ENCODE data around the gene MICU2.
"Not testable (repeated sequence)": the region's sequence is repeated elsewhere in the genome, so short reads cannot be mapped to it uniquely, and the experiment has no call there.

Gene MICU2

DNA sequence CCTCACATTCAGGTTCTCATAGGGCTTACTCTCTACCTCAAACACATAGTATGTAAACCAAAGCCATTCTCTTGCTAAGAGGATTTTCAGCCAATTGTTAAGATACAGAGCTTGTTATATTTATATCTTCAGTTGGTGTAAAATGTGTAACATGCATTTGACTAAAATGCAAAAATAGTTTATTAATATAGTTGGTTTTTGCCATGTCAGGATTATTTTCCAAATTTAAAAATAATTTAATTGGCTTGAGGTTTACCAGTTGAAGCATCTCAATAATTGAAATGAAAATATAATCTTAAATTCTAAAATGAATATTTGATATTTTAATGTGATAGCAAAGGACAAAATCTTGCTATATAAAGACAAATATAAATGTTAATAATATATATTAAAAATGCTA, 7.2 kb downstream of the MICU2 start:
- H3K4me1 ChIP-seq (ENCODE audit: control insufficient read depth, insufficient read depth, low read depth, low read length) = no peaks in the 10 kb centered on the region
- H2BK12ac ChIP-seq (ENCODE audit: low read length in 2 of 2) = no peak overlapping the region
- H3K27me3 ChIP-seq (ENCODE audit: control insufficient read depth in 1 of 2, insufficient read depth in 1 of 2, low read length in 2 of 2) = no peaks in the 10 kb centered on the region
- H2BK5ac ChIP-seq (ENCODE audit: low read depth, low read length, poor library complexity, severe bottlenecking) = no peak overlapping the region
- H3K9me3 ChIP-seq (ENCODE audit: control insufficient read depth, low read length) = peaks cover 2% of the 10 kb centered on the region
- peaks cover 5 to 6% of the 10 kb centered on the region in 2 experiments for H3K36me3 ChIP-seq (ENCODE audit: control insufficient read depth in 1 of 2, insufficient read depth in 2 of 2, low read depth in 1 of 2, low read length in 2 of 2)
- H3K23ac ChIP-seq (ENCODE audit: low read length in 2 of 2) = no peak overlapping the region
- no peak overlapping the region for H3K9ac ChIP-seq (ENCODE audit: low read length)
- no peak overlapping the region for H2AFZ ChIP-seq (ENCODE audit: low read depth, low read length)
- H3K4me3 ChIP-seq (ENCODE audit: insufficient read depth in 1 of 2, low read depth in 1 of 2, low read length in 2 of 2) = no peak overlapping the region
- H2BK120ac ChIP-seq (ENCODE audit: low read depth, low read length) = no peak overlapping the region
- H4K91ac ChIP-seq (ENCODE audit: low read length) = no peak overlapping the region
- no peak overlapping the region for H3K4ac ChIP-seq (ENCODE audit: low read depth in 1 of 2, low read length in 2 of 2)
- H4K8ac ChIP-seq (ENCODE audit: low read length) = no peak overlapping the region
- no peak overlapping the region for H3K27ac ChIP-seq (ENCODE audit: low read length, poor library complexity, severe bottlenecking)
- no peak overlapping the region for H3K18ac ChIP-seq (ENCODE audit: low read depth in 1 of 2, low read length in 2 of 2)
- H2AK5ac ChIP-seq (ENCODE audit: low read length, severe bottlenecking) = no peak overlapping the region
- H2BK15ac ChIP-seq (ENCODE audit: low read depth, poor library complexity, severe bottlenecking) = no peak overlapping the region
- no peak overlapping the region for H3K4me2 ChIP-seq (ENCODE audit: low read length, poor library complexity, severe bottlenecking)
- no peak overlapping the region for H3K14ac ChIP-seq (ENCODE audit: low read length in 2 of 2)
- peaks cover 15% of the 10 kb centered on the region for H3K79me1 ChIP-seq (replicated peaks; ENCODE audit: low read length, poor library complexity, severe bottlenecking)
- DNase-seq = no peak

DNA sequence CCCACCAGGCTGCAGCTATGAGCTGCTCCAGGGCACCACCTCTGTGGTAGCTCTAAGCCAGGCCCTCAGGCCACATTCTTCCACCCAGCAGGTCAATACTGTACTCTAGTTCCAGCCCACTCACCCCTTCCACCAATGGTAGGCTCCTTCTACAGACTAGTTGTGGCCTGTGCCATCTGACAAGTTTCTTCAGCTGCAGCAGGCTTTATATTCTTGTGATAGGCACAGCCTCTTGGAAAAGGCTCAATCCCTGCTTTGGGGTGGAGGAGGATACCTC, 8.5 kb downstream of the MICU2 start:
- no peak overlapping the region for H3K14ac ChIP-seq (ENCODE audit: low read length in 2 of 2)
- H2BK120ac ChIP-seq (ENCODE audit: low read depth, low read length) = no peak overlapping the region
- DNase-seq = no peak

DNA sequence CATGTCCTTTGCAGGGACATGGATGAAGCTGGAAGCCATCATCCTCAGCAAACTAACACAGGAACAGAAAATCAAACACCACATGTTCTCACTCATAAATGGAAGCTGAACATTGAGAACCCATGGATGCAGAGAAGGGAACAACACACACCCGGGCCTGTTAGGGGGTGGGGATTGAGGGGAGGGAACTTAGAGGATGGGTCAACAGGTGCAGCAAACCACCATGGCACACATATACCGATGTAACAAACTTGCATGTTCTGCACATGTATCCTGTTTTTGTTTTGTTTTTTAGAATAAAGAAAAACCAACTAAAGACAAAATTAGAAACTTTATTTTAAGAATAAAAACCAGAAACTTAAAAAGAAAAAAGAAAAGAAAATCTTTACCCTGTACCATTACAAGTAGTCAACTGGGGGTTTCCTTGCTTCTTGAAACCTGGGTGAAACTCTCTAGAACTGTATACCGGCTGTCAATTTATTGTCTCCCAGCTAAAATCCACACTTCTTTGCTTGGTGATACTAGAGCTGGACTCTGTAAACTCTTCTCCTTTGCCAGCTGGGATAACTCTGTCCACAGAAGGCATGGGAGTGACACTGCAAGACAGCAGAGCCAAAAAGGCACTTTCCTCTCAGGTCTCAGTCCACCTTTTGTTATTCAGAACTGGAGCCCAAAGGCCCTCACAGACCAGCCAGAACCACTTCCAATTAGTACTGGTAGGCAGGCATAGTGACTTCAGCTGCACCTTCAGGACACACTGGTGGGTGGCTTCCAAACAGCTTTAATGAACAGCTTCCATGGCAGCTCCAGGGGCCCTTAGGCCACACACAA, 9.0 kb downstream of the MICU2 start:
- 70% methylated on average over 2 of the region's 3 CpGs for WGBS
- no peak overlapping the region for H3K4me2 ChIP-seq (ENCODE audit: low read length, poor library complexity, severe bottlenecking)

More for the DNA sequence above, 8.5 kb downstream of the MICU2 start:
- Histone ChIP-seq H3K4me3 (ENCODE audit: insufficient read depth in 1 of 2, low read depth in 1 of 2, low read length in 2 of 2) (no peak overlapping the region), H3K23ac (ENCODE audit: low read length in 2 of 2) (no peak overlapping the region), H3K36me3 (ENCODE audit: control insufficient read depth in 1 of 2, insufficient read depth in 2 of 2, low read depth in 1 of 2, low read length in 2 of 2) (peaks cover 3 to 5% of the 10 kb centered on the region in 2 experiments), H2BK15ac (ENCODE audit: low read depth, poor library complexity, severe bottlenecking) (no peak overlapping the region), H3K4me2 (ENCODE audit: low read length, poor library complexity, severe bottlenecking) (no peak overlapping the region), H3K27me3 (ENCODE audit: control insufficient read depth in 1 of 2, insufficient read depth in 1 of 2, low read length in 2 of 2) (no peaks in the 10 kb centered on the region), H2BK12ac (ENCODE audit: low read length in 2 of 2) (no peak overlapping the region), H4K91ac (ENCODE audit: low read length) (no peak overlapping the region), H4K8ac (ENCODE audit: low read length) (no peak overlapping the region), H3K4ac (ENCODE audit: low read depth in 1 of 2, low read length in 2 of 2) (no peak overlapping the region), H2AK5ac (ENCODE audit: low read length, severe bottlenecking) (no peak overlapping the region), H3K9ac (ENCODE audit: low read length) (no peak overlapping the region), H3K27ac (ENCODE audit: low read length, poor library complexity, severe bottlenecking) (no peak overlapping the region), H3K79me1 (replicated peaks; ENCODE audit: low read length, poor library complexity, severe bottlenecking) (peaks cover 16% of the 10 kb centered on the region), H3K9me3 (ENCODE audit: control insufficient read depth, low read length) (peaks cover 2% of the 10 kb centered on the region), H3K4me1 (ENCODE audit: control insufficient read depth, insufficient read depth, low read depth, low read length) (no peaks in the 10 kb centered on the region), H3K18ac (ENCODE audit: low read depth in 1 of 2, low read length in 2 of 2) (no peak overlapping the region), H2BK5ac (ENCODE audit: low read depth, low read length, poor library complexity, severe bottlenecking) (no peak overlapping the region), H2AFZ (ENCODE audit: low read depth, low read length) (no peak overlapping the region)

DNA sequence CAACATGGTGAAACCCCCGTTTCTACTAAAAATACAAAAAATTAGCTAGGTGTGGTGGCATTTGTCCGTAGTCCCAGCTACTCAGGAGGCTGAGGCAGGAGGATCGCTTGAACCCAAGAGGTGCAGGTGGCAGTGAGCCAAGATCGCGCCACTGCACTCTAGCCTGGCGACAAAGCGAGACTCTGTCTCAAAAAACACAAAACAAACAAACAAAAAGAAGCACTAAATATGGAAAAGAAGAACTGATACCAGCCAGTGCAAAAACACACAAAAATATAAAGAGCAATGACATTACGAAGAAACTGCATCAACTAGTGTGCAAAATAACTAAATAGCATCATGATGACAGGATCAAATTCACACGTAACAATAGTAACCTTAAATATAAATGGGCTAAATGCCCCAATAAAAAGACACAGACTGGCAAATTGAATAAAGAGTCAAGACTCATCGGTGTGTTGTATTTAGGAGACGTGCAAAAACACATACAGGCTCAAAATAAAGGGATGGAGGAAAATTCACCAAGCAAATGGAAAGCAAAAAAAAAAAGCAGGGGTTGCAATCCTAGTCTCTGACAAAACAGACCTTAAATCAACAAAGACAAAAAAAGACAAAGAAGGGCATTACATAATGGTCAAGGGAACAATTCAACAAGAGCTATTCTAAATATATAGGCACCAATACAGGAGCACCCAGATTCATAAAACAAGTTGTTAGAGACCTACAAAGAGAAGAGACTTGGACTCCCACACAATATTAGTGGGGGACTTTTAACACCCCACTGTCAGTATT, 13.1 kb downstream of the MICU2 start:
- WGBS = 90% methylated on average over 10 of the region's 11 CpGs
- H3K23ac ChIP-seq (ENCODE audit: low read length in 2 of 2); H3K36me3 ChIP-seq (ENCODE audit: control insufficient read depth in 1 of 2, insufficient read depth in 2 of 2, low read depth in 1 of 2, low read length in 2 of 2); H2BK15ac ChIP-seq (ENCODE audit: low read depth, poor library complexity, severe bottlenecking); DNase-seq; H4K91ac ChIP-seq (ENCODE audit: low read length); H3K4me3 ChIP-seq (ENCODE audit: insufficient read depth in 1 of 2, low read depth in 1 of 2, low read length in 2 of 2); H3K9ac ChIP-seq (ENCODE audit: low read length); H3K18ac ChIP-seq (ENCODE audit: low read depth in 1 of 2, low read length in 2 of 2); H3K27ac ChIP-seq (ENCODE audit: low read length, poor library complexity, severe bottlenecking); H2AK5ac ChIP-seq (ENCODE audit: low read length, severe bottlenecking); H3K9me3 ChIP-seq (ENCODE audit: control insufficient read depth, low read length); H2BK120ac ChIP-seq (ENCODE audit: low read depth, low read length); H2BK12ac ChIP-seq (ENCODE audit: low read length in 2 of 2); H2AFZ ChIP-seq (ENCODE audit: low read depth, low read length); H3K4me1 ChIP-seq (ENCODE audit: control insufficient read depth, insufficient read depth, low read depth, low read length); H4K8ac ChIP-seq (ENCODE audit: low read length); H3K14ac ChIP-seq (ENCODE audit: low read length in 2 of 2); H3K4ac ChIP-seq (ENCODE audit: low read depth in 1 of 2, low read length in 2 of 2); H3K27me3 ChIP-seq (ENCODE audit: control insufficient read depth in 1 of 2, insufficient read depth in 1 of 2, low read length in 2 of 2); H2BK5ac ChIP-seq (ENCODE audit: low read depth, low read length, poor library complexity, severe bottlenecking); H3K4me2 ChIP-seq (ENCODE audit: low read length, poor library complexity, severe bottlenecking): not testable (repeated sequence)
- peaks cover 13% of the 10 kb centered on the region for H3K79me1 ChIP-seq (replicated peaks; ENCODE audit: low read length, poor library complexity, severe bottlenecking)

More for the DNA sequence above, 9.0 kb downstream of the MICU2 start:
- Histone ChIP-seq H3K9me3 (ENCODE audit: control insufficient read depth, low read length) (peaks cover 2% of the 10 kb centered on the region), H3K4me3 (ENCODE audit: insufficient read depth in 1 of 2, low read depth in 1 of 2, low read length in 2 of 2) (no peak overlapping the region), H3K4ac (ENCODE audit: low read depth in 1 of 2, low read length in 2 of 2) (no peak overlapping the region), H2BK12ac (ENCODE audit: low read length in 2 of 2) (no peak overlapping the region), H3K23ac (ENCODE audit: low read length in 2 of 2) (no peak overlapping the region), H3K36me3 (ENCODE audit: control insufficient read depth in 1 of 2, insufficient read depth in 2 of 2, low read depth in 1 of 2, low read length in 2 of 2) (peaks cover 3 to 5% of the 10 kb centered on the region in 2 experiments), H3K27ac (ENCODE audit: low read length, poor library complexity, severe bottlenecking) (no peak overlapping the region), H3K9ac (ENCODE audit: low read length) (no peak overlapping the region), H2AK5ac (ENCODE audit: low read length, severe bottlenecking) (no peak overlapping the region), H2BK5ac (ENCODE audit: low read depth, low read length, poor library complexity, severe bottlenecking) (no peak overlapping the region), H4K8ac (ENCODE audit: low read length) (no peak overlapping the region), H2BK120ac (ENCODE audit: low read depth, low read length) (no peak overlapping the region), H3K27me3 (ENCODE audit: control insufficient read depth in 1 of 2, insufficient read depth in 1 of 2, low read length in 2 of 2) (no peaks in the 10 kb centered on the region), H2AFZ (ENCODE audit: low read depth, low read length) (no peak overlapping the region), H3K18ac (ENCODE audit: low read depth in 1 of 2, low read length in 2 of 2) (no peak overlapping the region), H4K91ac (ENCODE audit: low read length) (no peak overlapping the region), H3K4me1 (ENCODE audit: control insufficient read depth, insufficient read depth, low read depth, low read length) (no peaks in the 10 kb centered on the region), H3K14ac (ENCODE audit: low read length in 2 of 2) (no peak overlapping the region), H3K79me1 (replicated peaks; ENCODE audit: low read length, poor library complexity, severe bottlenecking) (peaks cover 12% of the 10 kb centered on the region), H2BK15ac (ENCODE audit: low read depth, poor library complexity, severe bottlenecking) (no peak overlapping the region)
- DNase-seq = no peak
